Measurements from ENCODE around the gene FOXK1. TPM values are rescaled to one million over a fixed set of nuclear protein-coding genes. Genes with fewer than 3 reads are reported as not detected.
"Not testable (repeated sequence)": the region's sequence is repeated elsewhere in the genome, so short reads cannot be mapped to it uniquely, and the experiment has no call there.

The FOXK1 gene
- total RNA-seq, 1 donor from 2014 or later, result 16.3 TPM

GRCh38 chr7:4667776-4668509 is 14.2 kb upstream of the FOXK1 start:
- no peak for DNase-seq (ENCODE audit: low read depth in 2 of 2)

GRCh38 chr7:4668510-4668847 is 13.6 kb upstream of the FOXK1 start:
- DNase-seq (ENCODE audit: low read depth in 2 of 2), result no peak

GRCh38 chr7:4670791-4671190 is 11.3 kb upstream of the FOXK1 start:
- DNase-seq (ENCODE audit: low read depth in 2 of 2), result no peak

- no peak for DNase-seq (ENCODE audit: low read depth in 2 of 2)
Observed at GRCh38 chr7:4675771-4676367, 6.2 kb upstream of the FOXK1 start.

GRCh38 chr7:4677518-4677917 is 4.6 kb upstream of the FOXK1 start:
- not testable (repeated sequence) for DNase-seq (ENCODE audit: low read depth in 2 of 2)

- DNase-seq (ENCODE audit: low read depth in 2 of 2), result peak in 1 of 2 donors; percentile 17
Observed at GRCh38 chr7:4681218-4681851, 760 bp upstream of the FOXK1 start.

- peak; percentile 67 to 70 for DNase-seq (ENCODE audit: low read depth in 2 of 2)
Observed at GRCh38 chr7:4682621-4683042, 537 bp downstream of the FOXK1 start.

- DNase-seq (ENCODE audit: low read depth in 2 of 2), result peak in 1 of 2 donors; percentile 24
Observed at GRCh38 chr7:4683043-4683883, 1.2 kb downstream of the FOXK1 start.

GRCh38 chr7:4683884-4684565 is 1.9 kb downstream of the FOXK1 start:
- DNase-seq (ENCODE audit: low read depth in 2 of 2), result peak; percentile 76 to 91

- DNase-seq (ENCODE audit: low read depth in 2 of 2), result no peak
Observed at GRCh38 chr7:4684846-4685245, 2.8 kb downstream of the FOXK1 start.

GRCh38 chr7:4685676-4686075 is 3.6 kb downstream of the FOXK1 start:
- DNase-seq (ENCODE audit: low read depth in 2 of 2), result not testable (repeated sequence)

- no peak for DNase-seq (ENCODE audit: low read depth in 2 of 2)
Observed at GRCh38 chr7:4687956-4688355, 5.9 kb downstream of the FOXK1 start.

GRCh38 chr7:4689151-4689550 is 7.1 kb downstream of the FOXK1 start:
- no peak for DNase-seq (ENCODE audit: low read depth in 2 of 2)

- no peak for DNase-seq (ENCODE audit: low read depth in 2 of 2)
Observed at GRCh38 chr7:4689668-4690067, 7.6 kb downstream of the FOXK1 start.

- no peak for DNase-seq (ENCODE audit: low read depth in 2 of 2)
Observed at GRCh38 chr7:4690953-4691856, 9.1 kb downstream of the FOXK1 start.

- no peak for DNase-seq (ENCODE audit: low read depth in 2 of 2)
Observed at GRCh38 chr7:4692055-4692454, 10.0 kb downstream of the FOXK1 start.

- not testable (repeated sequence) for DNase-seq (ENCODE audit: low read depth in 2 of 2)
Observed at GRCh38 chr7:4692622-4693021, 10.5 kb downstream of the FOXK1 start.

GRCh38 chr7:4693152-4693551 is 11.1 kb downstream of the FOXK1 start:
- no peak for DNase-seq (ENCODE audit: low read depth in 2 of 2)

- DNase-seq (ENCODE audit: low read depth in 2 of 2), result no peak
Observed at GRCh38 chr7:4693749-4694148, 11.7 kb downstream of the FOXK1 start.

GRCh38 chr7:4694305-4694704 is 12.2 kb downstream of the FOXK1 start:
- DNase-seq (ENCODE audit: low read depth in 2 of 2), result no peak
